HS-27A (cell line): Measurements from ENCODE around the gene REX1BD.
"Not testable (repeated sequence)": the region's sequence is repeated elsewhere in the genome, so short reads cannot be mapped to it uniquely, and the experiment has no call there.

ENCODE experiments used
- DNase-seq: peaks from one replicate; pipeline ENCODE4 v3.0.0-alpha.2; 2012; ENCODE audit warnings: low read depth, missing footprints

REX1BD gene

DNA sequence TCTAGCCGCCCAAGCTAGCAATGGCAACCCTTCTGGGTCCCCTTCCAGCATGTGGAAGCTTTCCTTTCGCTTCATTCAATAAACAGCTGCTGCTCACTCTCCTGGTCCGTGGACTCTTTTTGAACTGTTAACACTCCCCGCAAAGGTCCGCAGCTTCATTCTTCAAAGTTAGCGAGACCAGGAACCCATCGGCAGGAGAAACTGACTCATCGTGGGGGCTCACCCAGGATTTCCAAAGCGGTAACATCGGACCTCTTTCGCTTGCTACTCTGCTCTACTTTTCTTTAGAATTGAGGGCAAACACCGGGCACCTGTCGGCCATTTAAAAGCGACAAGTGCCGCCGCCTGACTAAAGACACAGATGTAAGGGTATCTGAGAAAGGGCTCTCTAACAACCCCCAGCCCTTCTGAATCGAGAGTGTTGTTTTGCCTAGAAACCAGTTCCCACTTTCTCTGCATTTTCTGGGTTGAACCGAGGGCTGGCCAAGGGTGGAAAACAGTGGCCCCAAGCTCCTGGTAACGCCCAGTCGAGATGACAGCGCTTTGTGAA, 11.2 kb upstream of the REX1BD start:
- no peak for DNase-seq

DNA sequence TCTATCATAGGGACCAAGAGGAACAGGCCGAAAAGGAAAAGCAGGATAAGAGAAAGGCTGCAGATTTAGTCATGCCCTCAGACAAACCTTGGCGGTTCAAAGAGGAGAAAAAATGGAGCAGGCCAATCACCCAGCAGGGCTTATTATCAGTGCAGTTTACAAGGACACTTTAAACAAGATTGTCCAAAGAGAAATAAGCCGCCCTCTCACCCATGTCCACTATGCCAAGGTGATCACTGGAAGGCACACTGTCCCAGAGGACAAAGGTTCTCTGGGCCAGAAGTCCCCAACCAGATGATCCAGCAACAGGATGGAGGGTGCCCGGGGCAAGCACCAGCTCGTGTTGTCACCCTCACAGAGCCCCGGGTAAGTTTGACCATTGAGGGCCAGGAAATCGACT, 8.3 kb upstream of the REX1BD start:
- no peak for DNase-seq

DNA sequence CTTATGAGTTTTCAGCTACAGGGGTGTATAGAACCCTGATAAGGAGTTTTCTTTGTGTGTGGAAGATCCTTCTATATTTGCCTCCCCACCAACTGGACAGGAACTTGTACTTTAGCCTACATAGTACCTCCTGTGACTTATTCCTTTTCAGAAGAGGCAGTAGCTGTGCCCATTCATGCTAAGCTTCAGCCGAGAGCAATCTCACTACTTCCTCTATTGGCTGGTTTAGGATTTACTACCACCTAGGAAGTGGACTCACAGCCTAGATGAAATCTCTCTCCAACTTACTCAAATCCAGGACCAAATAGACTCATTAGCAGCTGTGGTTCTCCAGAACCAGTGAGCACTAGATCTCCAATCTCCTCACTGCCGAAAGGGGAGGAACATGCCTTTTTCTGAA, 2.3 kb upstream of the REX1BD start:
- DNase-seq, result no peak

- DNase-seq, result no peak
Measured at GRCh38 chr19:18587561-18587960, 1.0 kb upstream of the REX1BD start.

DNA sequence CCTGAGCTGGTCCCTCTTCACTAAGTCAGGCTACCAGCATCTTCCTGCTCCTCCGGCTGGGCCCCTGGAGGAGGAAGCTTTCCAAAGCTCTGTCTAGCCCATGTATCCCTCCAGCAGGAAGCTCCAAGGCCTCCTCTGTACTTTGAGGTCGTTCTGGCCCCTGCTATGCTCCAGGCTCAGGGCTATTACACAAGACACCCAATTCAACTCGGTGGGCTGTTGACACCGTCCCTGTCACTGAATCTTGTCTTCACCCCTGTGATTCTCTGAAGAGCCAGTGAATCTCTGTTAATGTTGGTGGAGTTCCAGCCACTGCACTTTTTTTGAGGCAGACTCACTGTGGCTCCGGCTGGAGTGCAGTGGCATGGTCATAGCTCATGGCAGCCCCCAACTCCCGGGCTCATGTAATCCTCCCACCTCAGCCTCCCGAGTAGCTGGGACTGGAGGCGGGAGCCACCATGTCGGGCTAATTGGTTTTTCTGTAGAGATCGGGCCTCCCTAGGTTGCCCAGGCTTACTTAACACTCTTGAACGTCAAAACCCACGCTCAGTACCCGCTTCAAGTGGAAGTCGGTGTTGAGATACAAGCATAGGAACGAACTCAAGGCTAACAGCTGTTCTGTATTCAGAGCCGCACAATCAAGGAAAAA, 512 bp upstream of the REX1BD start:
- no peak for DNase-seq

- DNase-seq, result peak; percentile 26
Measured at GRCh38 chr19:18589380-18590272, 1.0 kb downstream of the REX1BD start.

GRCh38 chr19:18590273-18591272, 2.0 kb downstream of the REX1BD start:
- DNase-seq, result no peak

DNA sequence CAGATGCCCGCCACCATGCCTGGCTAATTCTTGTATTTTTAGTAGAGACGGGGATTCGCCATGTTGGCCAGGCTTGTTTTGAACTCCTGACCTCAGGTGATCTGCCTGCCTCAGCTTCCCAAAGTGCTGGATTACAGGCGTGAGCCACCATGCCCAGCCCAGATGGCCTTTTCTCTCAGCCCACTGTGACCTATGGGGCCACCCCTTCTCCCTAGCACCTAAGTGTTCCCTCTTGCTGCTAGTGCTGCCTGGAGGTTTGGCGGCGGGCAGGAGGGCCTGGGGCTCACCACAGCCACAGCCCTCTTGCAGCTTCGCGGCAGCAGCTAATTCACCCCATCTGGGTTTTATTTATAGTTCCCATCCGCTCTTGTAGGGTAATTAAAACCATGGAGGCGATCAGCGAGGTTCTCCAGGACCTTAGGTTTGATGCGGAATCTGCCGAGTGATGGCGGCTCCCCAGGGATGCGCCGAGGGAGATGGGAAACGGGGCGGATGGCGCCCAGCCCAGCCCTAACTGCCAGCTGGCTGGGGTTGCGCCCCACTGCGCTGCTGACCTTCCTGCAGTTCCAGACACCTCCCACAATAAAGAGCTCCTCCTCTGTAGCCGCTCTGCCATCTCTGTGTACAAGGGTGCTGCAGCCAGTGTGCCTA, 3.3 kb downstream of the REX1BD start:
- DNase-seq, result no peak

- not testable (repeated sequence) for DNase-seq
Measured at GRCh38 chr19:18592732-18593131, 4.1 kb downstream of the REX1BD start.

DNA sequence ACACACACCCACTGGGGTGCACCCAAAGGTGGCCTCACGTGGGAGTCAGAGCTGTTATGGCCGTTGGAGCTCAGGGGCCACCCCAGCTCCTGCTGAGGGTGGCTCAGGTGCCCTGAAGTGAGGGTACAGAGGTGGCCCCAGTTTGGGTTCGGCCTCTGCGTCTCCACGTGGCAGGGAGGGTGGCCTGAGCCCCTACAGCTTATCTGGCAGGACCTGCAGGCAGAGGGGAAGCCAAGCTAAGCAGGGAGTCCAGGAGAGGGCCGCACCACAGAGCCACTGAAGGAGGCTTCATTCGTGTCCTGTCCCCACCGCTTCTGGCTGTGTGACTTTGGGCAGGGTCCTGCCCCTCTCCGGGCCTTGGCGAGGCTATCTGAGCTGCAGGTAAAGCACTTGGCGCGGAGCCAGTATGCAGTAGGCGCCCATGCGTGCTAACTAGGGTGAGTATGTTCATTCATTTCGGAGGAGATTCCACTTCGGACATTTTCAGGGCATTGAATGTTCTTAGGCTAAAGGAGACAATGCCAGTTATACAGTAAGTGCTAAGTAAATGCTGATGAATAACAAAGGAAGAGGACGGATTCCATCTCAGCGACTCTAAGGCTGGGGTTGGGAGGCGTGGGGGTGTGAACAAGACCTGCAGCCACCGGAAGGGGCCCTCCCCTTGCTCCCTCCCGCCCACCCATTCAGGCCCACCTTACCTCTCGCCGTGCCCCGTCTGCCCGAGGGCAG, 4.9 kb downstream of the REX1BD start:
- no peak for DNase-seq

DNA sequence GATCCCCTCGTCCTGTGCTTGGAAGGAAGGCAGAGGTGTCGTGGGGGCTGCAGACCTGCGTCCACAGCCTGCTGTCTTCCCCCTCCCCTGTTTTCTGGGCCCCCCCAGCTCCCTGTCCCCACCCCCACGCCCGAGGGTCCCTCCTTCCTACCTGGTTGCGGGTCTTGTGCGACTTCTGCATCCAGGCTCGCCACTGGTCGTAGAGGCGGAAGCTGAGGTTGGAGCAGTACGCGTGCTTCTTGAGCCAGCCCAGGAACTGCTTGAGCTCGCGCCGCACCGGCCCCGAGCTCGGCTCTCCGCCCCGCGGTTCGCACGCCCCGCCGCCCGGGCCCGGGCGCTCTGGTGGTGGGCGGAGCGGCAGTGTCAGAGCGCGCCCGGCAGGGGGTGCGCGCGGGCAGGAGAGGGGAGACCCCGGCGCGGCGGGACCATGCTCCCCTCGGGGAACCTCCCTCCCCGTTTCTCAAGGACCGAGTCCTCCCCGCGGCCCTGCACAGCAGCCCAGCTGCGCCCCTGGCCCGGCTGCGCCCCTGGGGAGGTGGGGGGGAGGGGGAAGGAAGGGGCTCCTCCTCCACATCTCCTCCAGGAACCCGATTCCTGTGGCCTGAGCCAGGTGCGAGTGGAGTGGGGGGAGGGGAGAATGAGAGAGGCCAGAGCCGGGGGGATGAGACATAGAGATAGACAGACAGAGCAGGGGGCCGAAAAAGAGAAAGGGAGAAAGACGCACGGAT, 5.7 kb downstream of the REX1BD start:
- peak; percentile 14 for DNase-seq

DNA sequence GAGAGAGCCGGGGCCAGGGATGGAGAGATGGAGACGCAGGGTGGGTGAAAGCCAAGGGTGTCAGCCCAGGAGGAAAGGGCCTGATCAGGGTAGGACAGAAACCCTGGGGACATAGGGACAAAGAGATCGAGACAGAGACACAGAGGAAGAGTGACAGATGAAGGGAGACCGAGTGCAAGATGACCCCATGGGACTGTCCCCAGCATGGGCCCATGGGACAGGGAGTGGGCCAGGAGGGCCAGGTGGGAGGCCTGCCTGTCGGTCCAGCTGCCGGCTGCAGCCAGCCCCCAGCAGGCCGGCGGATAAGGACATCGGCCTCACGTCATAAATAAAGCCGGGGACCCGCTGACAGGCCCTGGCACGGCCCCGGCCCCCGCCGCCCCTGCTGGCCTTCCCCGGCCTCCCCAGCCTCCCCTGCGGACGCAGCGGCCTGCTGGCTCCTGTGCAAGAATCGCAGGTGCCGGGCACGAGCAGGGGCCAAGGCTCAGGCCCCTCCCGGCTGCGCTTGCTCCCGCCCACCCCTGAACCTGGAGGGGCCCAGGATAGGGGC, 6.3 kb downstream of the REX1BD start:
- no peak for DNase-seq

DNA sequence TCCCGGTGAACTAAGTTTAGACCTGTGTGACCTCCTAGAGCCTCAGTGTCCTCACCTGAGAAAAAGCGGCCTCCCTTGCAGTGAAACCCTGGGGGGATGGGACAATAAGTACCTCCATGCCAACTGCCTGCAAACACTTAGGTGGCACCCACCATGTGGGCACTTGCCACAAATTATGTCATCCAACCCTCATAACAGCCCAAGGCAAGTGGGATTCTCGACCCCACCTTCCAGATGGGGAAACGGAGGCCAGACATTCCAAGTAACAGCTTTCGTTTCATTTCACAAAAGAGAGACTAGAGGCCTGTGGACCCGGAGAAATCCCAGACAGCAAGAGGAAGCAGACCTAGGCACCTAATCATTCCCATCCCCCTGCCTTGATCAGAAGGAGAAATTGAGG, 6.9 kb downstream of the REX1BD start:
- no peak for DNase-seq

DNA sequence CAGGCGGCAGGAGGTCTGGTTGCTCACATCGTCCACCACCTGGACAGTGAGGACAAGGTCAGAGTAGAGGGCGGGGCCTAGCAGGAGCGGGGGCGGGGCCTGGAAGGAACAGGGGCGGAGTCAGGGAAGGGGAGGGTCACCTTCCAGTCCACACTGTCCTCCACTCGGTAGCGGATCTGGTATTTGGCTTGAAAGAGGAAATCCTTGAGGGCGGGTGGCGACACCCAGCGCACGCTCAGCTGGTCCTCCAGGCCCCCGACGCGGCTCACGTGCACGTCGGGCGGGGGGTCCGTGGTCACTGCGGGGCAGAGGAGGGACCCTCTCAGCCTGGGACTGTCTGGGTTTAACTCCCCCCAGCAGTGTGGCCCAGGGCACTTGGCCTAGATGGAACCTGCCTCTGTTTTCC, 8.2 kb downstream of the REX1BD start:
- DNase-seq, result no peak

DNA sequence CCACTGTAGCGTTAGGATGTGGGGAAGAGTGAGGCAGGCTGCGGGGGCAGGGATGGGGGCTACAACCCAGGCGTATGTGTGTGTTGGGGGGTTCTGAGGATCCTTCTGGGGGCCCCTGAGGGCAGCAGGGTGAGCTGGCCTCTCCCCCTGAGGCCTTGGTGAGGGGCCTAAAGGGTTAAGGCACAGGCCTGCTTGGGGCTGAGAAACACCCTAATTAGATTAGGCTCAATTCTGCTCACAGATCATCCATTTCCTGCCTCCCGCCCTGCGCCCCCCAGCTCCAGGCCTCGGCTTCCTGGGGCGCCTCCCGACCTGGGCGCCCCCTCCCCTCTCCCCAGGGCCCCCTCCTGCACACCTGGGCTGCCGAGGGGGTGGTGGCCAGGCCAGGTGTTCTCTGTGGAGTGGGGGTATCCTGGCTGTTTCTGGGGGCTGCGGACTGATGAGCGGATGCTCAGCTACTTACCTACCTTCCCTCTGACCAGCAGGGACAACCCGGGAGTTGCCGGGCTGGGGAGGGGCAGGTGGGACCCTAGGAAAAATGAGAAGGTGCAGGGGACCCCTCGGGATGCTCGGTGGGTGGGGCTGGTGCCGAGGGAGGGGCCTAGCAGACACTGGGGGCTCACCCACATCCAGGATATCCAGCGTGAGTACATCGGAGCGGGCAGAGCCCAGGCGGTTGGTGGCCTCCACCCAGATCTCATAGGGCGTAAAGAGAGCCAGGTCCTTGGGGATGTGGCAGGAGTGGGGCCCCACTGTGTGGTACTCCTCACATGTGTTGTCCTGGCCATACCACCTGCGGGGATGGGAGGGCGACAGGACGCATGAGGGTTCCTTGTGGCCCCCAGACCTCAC, 9.4 kb downstream of the REX1BD start:
- DNase-seq, result no peak

GRCh38 chr19:18599485-18599884, 10.9 kb downstream of the REX1BD start:
- DNase-seq, result no peak

DNA sequence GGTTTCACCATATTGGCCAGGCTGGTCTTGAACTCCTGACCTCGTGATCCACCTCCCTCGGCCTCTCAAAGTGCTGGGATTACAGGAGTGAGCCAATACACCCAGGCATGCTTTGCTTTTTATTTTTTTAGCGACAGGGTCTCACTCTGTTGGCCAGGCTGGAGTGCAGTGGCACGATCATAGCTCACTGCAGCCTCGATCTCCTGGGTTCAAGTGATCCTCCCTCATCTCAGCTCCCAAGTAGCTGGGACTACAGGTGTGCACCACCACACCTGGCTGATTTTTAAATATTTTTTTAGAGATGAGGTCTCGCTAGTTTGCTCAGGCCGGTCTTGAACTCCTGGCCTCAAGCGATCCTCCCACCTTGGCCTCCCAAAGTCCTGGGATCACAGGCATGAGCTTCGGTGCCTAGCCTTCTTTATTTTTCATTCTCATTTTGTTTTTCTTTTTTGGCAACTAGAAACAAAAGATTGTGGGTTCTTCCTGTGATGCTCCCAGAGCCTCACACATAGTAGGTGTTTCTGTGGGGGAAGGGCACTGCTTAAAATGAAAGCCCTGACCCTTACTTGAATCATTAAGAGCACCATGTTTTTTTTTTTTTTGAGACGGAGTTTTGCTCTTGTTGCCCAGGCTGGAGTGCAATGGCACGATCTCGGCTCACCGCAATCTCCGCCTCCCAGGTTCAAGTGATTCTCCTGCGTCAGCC, 12.2 kb downstream of the REX1BD start:
- not testable (repeated sequence) for DNase-seq

- DNase-seq, result no peak
Measured at GRCh38 chr19:18601875-18602274, 13.3 kb downstream of the REX1BD start.
